HG03432 (cell line): ENCODE measurements around the gene HSPB6.

ENCODE experiments used
- ATAC-seq: cut with Tn5 transposase; IDR thresholded peaks from one replicate; pipeline ENCODE4 v1.9.1; 2021; ENCODE audit warnings: mild to moderate bottlenecking, moderate library complexity; ENCODE audit not compliant: unreplicated experiment

Gene HSPB6

DNA sequence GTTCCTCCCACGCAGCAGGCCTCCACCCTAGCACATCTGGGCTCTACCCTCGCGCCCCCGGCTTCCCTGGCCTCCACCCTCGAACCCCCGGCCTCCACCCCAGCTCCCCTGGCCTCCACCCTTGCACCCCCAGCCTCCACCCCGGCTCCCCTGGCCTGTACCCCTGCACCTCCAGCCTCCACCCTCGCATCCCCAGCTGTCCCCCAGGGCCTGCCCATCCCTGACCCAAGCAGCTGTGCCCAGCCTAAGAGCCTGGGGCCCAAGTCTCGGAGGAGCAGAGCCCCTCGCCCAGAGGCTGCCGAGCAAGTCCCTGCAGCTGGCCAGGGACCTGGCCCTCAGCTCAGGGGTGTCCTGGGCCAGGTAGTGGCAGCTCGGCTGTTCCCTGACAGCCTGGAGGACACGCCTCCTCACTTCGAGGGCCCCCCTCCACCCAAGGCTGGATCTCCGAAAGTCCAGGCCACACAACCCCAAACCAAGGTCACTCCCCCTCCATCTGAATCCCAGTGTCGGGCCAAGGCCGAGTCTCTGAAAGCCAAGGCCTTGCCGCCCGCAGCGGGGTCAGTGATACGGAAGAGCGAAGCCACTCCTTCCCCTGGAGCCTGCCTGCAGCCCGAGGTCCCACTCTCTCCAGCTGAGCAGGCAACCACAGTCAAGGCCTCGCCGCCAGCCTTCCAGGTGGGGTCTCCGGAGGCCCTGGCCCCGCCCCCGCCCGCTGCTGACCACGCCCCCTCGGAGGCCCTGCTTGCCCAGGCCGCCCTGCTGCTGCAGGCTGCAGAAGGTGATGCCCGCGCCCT lies 10.7 kb upstream of the HSPB6 start:
- ATAC-seq: no peak

DNA sequence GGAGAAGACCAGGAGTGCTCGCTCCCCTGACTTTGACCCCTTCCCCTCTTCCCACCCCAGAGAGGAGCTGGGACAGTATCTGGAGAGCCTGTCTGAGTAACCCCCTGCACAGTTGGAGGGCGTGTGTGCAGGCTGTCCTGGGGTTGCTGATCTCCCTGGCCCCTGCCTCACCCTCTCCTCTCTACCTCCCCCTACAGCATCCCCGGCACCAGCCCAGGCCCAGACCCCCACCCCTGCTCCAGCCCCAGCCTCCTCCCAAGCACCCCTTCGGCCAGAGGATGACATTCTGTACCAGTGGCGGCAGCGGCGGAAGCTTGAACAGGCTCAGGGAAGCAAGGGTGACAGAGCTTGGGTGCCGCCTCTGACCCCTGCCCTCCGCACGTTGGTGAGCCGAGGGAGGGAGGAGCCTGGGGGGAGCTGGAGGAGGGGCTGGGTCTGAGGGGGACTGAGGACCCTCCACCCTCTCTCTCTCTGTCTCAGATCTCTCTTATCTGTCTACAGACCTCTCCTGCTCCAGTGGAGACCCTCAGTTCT lies 9.8 kb upstream of the HSPB6 start:
- ATAC-seq: no peak

DNA sequence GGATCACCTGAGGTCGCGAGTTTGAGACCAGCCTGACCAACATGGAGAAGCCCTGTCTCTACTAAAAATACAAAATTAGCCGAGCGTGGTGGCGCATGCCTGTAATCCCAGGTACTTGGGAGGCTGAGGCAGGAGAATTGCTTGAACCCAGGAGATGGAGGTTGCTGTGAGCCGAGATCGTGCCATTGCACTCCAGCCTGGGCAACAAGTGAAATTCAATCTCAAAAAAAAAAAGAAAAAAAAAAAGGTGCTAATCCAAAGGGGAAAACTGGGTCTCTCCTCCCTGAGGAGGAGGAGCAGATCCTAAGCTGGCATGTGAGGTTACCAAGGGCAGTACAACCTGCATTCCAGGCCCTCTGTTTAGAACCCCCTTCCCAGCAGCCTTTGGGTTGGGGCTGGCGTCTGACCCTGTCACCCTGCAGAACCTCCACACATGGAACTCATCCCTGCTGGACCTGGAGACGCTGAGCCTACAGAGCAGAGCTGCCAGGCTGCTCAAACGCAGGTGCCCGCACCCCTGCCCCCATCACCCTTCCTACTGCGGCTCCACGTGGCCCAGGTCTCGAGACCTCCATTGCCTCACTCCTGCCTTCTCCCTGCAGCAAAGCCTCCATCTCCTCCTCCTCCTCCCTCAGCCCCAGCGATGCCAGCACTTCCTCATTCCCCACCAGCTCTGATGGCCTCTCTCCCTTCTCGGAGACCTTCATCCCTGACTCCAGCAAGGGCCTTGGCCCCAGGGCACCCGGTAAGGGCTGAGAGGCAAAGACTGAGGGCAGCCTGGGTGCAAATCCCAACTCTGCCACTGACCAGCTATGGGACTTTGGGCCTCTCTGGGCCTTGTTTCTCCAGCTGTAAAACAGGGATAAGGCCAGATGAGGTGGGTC lies 7.8 kb upstream of the HSPB6 start:
- ATAC-seq: no peak

DNA sequence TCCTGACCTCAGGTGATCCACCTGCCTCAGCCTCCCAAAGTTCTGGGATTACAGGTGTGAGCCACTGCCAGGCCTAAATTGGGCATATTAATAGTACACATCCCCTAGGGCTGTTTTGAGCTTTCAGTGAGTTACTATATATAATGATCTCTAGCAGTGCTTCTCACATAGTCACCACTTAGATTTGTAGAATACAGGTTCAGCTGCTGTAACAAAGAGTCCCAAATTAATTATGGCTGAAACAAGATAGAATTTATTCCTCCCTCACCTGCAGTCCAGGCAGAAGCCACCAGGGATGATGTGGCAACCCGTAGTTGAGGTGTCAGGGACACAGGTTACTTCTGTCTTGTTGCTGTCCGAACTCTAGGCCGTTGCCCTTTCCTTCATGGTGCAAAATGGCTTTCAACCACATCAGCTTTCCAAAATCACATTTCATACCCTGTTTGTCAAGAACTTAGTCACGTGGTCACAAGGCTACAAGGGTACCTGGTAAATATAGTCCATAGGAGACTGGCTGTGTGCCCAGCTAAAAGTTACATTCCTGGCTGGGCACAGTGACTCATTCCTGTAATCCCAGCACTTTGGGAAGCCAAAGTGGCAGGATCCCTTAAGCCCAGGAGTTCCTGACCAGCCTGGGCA lies 4.0 kb upstream of the HSPB6 start:
- no peak for ATAC-seq

DNA sequence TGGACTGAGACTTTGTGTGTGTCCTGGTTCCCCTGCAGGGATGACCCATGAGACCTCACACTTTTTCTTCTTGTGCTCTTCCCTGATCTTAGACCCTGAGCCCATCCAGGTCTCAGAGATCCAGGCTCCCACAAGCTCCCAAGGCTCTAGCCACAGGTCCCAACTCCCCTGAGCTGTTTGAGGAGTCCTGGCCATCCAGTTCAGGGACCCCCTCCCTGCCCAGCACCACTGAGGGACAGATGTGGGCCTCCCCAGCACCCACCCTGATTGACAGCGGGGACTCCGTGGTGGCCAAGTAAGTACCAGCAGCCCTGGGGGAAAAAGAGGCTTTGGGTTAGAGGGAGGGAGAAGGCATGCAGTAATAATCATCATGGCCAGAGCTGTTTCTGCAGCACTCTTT lies 2.9 kb upstream of the HSPB6 start:
- no peak for ATAC-seq

DNA sequence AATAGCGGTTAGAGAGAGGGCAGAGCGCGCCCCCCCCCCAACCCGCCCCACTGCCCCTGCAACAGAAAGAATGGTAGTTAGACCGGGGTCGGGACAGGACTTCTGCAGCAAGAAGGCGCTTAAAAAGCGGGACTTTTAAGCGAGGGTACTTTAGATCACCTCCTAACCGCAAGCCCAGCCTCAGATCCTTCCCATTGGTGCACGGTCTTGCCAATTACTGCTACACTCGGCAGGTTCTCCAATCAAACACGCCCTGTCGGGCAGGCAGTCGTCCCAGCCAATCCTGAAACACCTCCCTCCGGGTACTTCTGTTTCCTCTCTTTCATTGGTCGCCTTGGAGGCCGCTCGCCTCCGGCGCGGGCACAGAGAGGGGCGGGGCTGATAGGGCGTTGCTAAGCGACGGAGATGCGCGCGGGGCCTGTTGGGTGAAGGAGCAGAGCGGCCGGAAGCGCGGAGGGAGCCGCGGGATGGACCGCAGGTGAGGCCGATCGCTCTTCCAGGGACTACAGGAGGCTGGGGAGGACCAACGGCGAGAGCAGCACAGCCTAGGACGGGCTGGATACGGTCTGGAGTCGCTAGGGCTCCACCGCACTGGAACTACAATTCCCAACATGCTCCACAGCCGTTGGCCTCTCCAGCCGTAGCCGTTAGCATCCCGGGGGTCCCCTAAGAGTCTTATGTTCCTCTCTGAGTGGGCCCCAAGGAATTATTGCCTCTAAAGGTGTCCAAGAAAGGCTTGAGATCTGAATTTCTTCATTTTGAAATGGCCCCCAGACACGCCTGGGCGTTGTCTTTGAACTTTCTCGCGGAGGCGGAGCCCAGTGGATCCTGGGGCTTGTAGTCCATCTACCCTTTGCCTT lies 1.1 kb upstream of the HSPB6 start, which contains the start of gene PROSER3:
TSS of gene PROSER3 (plus strand) at position 428 of the 860 bp plus-strand sequence. CDS start at position 468, 40 bp downstream.
- ATAC-seq: peak; percentile 92

DNA sequence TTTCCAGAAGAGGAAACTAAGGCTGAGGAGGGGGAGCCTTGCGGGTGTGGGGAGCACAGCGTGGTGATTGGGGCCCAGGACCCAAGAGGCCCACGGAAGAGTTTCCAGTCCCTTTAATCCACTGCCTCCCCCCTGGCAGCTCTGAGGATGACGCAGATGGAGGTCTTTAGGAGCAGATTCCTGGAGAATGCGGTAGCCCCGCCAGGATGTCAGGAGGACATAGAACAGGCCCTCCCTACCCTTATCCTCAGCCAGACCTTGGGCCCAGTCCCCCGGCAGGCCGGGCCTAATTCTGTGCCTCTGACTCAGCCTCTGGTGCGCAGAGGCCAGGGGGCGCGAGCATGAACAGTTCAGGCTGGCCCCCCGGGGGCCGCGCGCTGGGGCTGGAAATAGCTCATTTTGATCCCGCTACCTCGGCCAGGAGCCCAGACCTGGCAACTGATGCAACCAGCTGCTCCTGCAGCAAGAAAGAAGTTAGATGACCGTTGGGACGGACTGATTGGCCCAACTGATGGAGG lies 461 bp upstream of the HSPB6 start:
- peak; percentile 9 for ATAC-seq

DNA sequence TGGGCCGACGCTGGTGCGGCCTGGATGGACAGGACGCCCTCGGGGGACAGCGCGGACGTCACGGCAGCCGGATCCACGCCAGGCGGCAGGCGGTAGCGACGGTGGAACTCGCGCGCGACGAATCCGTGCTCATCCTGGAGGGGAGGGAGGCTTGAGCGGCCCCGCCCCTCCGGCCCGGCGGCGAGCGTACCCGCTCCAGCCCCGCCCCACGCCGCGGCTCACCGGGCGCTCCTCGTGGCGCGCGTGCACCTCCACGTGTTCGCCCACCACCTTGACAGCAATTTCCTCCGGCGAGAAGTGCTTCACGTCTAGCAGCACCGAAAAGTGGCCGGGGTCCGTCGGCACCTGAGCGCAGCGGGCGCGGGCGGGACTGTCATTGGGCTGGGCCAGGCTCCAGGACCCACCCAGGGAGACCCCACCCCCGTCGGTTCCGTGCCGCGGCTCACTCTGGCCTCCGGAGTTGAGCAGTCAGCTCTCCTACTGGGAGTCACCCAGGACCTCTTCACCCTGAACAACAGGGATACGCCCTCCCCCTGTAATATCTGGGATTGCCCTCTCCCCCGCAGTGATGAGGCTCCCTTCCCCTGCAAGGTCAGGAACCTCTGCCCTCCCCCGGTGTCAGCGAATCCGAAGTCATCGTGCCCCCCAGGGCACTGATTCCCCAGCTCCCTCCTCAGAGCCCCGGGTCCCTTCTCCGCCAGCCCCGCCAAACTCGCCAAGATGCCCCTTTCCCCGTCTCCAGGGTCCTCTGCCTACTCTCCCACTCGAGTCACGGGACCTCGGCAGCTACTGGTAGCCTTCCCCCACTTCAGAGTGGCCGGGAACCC lies 1.1 kb downstream of the HSPB6 start:
- ATAC-seq: no peak

DNA sequence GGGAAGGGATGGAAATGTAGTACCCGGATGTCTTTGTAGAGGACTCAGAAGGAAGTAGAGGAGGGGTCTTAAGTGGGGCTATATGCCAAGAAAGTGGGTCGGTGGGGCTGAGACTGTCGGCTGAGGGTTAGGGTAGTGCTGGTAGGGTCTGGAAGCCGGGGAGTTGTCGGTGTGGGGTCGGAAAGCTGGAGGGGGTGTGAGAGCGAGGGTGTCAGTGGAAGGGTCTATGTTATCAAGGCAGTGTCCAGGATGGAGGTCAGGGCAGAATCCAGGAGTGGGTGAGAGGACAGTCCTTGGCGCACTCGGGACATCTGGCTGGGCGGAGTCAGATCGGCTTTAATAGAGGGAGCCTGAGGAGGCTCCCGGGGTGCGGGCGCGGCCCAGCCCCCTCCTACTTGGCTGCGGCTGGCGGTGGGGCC lies 1.7 kb downstream of the HSPB6 start:
- ATAC-seq: no peak

DNA sequence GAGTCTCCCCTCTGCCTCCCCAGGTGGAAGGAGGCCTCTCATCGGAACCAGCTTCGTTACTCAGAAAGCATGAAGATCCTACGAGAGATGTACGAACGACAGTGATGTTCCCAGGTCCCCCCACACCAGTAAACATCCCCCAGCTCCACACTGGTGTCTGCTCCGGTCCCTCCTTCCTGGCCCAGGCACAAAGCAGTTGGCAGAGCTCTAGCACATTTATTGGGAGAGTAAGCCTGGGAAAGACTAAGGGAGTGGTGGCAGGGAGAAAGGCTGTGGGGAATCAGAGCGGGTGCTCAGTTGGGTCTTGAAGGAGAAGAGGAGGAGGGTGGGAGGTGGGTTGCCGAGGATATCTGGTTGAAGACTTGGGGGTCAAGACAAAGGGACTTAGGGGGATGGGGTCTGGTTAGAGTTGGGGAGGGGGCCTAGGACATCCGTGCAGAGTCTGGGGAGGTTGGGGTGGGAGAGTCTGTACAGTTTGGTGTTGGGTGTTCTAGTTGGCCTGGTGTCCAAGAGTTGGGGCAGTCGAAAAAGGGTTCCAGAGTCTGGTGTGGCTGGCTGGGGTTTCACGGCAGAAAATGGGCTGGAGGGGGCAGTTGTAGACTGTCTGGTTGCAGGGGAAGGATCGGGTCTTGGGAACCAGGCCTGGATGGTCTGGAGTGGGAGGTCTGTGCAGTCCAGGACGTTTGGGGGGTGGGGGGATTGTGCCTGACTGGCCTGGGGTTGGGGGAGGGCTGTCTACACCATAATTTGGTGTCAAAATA lies 2.3 kb downstream of the HSPB6 start:
- no peak for ATAC-seq

DNA sequence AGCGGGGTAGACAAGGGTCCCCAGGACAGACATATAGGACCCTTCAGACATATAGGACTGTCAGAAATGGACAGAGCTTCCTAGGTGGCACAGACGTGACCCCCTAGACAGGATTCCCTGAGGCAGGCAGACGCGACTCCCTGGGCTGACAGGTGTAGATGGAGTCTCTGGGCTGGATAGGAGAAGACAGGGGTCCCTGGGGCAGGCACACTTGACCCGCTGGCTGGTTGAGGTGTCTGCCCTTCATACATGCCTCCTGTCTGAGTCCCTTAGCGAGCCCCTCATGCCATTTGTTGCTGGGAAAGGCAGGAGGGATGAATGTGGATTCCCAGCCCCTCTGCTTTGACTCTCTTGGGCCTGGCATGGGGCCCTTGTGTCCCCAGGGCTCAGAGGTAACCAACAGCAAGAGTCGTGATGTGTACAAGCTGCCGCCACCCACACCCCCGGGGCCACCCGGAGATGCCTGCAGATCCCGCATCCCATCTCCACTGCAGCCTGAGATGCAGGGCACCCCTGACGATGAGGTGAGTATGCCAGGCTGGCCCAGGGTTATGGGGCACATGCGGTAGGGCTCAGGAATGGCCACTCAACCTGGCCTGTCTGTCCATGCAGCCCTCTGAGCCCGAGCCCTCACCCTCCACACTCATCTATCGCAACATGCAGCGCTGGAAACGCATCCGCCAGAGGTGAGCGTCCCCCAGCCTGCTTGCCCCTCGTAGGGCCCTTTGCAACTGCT lies 3.0 kb downstream of the HSPB6 start:
- ATAC-seq: no peak

DNA sequence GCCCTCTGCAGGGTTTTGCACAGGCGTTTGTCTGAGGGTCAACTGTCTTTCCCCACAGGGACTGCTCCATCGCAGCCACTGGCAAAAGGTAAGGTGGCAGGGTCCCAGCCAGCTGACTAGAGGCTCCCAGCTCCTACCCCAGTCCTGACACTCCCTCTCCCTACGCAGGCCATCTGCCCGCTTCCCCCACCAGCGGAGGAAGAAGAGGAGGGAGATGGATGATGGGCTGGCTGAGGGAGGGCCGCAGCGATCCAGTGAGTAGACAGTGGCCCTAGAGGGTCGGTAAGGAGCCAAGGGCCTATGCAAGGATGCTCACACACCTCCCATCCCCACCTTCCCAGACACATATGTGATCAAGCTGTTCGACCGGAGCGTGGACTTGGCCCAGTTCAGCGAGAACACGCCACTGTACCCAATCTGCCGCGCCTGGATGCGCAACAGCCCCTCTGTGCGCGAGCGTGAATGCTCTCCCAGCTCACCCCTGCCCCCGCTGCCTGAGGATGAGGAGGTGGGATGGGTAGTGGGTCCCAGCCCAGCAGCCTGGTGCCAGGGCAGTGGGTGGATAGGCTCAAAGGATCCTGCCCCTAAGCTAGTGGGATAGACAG lies 4.0 kb downstream of the HSPB6 start:
- ATAC-seq: no peak

DNA sequence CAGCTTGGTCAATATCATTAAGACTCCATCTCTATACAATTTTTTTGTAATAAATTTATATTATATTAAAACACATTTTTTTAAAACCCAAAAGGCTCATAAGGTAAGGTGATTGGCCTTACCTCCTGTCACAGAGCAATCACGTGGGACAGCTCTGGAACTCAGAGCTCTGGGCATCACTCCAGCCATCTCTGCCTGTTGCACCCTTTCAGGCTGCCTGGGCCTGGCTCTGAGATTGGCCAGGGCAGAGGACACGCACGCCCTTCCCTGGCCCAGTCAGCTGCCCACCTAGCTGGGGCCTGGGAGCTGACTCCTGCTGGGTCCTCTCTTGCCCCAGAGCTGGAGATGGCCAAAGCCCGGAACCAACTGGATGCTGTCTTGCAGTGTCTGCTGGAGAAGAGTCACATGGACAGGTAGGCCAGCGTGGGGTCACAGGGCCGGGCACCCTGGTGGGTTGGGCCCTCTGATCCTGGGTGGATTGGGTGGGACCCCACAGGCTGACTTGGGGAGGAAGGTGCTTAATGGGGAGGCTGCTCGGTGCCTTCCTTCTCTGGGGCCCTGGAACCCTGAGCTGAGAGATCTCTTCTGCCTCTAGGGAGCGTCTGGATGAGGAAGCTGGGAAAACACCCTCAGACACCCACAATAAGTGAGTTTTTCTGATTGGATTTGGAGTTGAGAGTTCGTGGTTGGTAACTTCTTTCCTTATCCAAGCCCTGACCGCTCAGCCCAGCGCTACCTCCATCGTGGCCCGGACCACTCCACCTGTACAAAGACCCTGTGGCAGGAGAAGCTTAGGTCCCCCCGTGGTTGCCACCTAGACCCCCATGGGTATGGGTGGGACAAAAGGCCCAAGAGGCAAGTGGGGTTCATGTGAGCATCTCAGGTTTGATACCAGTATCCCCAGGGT lies 4.7 kb downstream of the HSPB6 start:
- no peak for ATAC-seq

DNA sequence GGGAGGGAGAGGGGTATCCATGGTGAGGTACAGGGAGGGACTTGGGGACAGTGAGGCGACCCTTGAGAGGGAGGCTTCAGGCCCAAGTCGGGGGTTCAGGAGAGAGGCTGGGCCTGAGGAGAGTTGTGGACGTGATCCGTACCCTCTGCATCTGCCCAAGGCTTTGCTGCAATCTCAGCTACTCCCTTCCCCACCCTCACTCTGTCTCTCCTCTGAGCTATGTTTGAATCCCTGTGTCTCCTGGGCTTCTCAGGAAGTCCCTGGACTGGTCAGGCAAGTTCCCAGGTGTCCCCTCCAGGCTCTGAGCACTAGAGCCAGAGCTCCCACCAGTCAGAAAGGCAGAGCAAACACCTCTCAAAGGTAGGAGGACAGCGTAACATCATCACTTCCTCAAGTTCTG lies 6.7 kb downstream of the HSPB6 start:
- no peak for ATAC-seq

DNA sequence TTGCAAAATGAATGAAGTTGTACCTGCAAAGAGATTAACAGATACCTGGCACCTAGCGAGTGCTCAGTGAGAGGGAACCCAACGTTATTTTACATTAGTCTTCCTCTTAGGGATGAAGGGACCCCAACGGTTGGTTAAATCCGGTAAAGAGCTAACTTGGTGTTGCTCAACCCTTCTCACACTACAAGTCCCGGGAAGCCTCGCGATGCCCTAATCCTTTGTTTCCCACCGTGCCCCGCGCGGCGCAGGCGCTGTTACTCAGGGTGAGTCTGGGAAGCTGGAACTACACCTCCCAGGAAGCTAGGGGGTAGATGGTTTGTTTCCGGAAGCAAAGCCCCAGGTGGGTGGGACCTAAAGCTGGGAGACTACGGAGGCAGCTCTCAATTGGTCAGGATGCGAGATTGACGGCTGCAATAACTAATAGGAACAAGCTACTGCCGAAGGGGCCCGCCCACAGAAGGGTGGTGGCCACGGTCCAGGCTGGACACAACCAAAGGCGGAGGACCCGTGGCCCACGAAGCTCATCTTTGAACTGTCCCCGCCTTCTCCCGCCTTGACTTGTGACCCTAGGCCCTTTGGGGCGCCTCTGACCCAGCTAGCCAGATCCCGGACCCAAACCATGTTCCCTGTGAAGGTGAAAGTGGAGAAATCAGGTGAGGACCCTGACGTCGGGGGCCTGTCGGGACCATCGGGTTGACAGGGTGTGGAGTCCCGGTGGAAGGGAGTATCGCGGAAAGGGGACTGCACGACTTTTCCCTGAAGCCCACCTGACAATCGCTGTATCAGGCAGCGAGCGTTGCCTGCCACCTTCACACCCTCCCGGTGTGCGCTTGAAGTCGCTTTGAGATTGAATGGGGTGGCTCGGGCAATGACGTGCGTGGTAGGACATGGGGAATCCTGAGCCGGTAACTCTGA lies 8.5 kb downstream of the HSPB6 start, which contains the start of gene LIN37:
TSS of gene LIN37 (plus strand) at position 471 of the 915 bp plus-strand sequence. CDS start at position 620, 149 bp downstream.
- peak; percentile 64 for ATAC-seq
